ENCODE measurements around the gene GLRA3. TPM values are rescaled to one million over a fixed set of nuclear protein-coding genes. Genes with fewer than 3 reads are reported as not detected.

Gene GLRA3
- total and polyA plus RNA-seq, 2 experiments from 2014 or later, result not detected

DNA sequence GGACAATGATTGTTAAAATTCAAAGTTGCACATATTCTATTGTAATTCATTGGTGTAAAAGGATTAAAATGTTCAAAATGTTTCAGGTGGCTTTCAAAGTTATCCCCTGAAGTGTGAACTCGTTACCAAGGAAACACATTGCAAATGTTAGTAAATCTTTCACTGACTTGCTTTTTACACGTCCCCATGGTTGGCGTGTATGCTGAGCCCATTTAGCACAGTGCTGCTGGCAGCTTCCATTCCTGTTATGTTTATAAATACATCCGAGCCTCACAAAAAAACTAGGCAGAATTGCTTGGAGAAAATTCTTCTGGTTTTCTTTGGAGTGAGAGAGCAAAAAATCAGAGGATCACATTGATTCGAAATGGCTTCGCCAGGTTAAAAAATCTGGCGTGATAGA, 200.9 kb downstream of the GLRA3 start:
- Histone ChIP-seq H2AFZ (no peak overlapping the region), H3K27me3 (replicated peaks; ENCODE audit: insufficient read depth) (no peaks in the 10 kb centered on the region), H3K27ac (no peak overlapping the region), H4K20me1 (ENCODE audit: insufficient read depth) (no peaks in the 10 kb centered on the region), H3K36me3 (ENCODE audit: low read depth) (no peaks in the 10 kb centered on the region), H3K9ac (no peak overlapping the region), H3K4me1 (ENCODE audit: insufficient read depth) (peaks cover 12% of the 10 kb centered on the region; the same call in 1 of the 2 replicates), H3K9me3 (ENCODE audit: low read depth) (no peaks in the 10 kb centered on the region), H3F3A (ENCODE audit: insufficient read depth) (no peaks in the 10 kb centered on the region), H3K4me2 (ENCODE audit: unreplicated experiment) (no peak overlapping the region), H3K9me2 (ENCODE audit: insufficient read depth) (no peaks in the 10 kb centered on the region), H3K4me3 (no peak overlapping the region), H3K79me2 (ENCODE audit: insufficient read depth) (no peaks in the 10 kb centered on the region)
- WGBS, 2 experiments (ENCODE audit: low coverage in 1 of 2, low lambda C conversion rate in 2 of 2, missing lambda C conversion rate in 2 of 2), result 55 to 67% methylated on average over 7 of the region's 7 CpGs
- in situ Hi-C loops (cut with MboI), result no loop called here
- TF ChIP-seq EZH2 (IDR thresholded peaks at IDR 0.05; ENCODE audit: insufficient read depth, poor library complexity, severe bottlenecking) (no peak), EZH2phosphoT487 (IDR thresholded peaks at IDR 0.05; ENCODE audit: insufficient read depth, low read depth) (no peak)
- DNase-seq, result no peak

DNA sequence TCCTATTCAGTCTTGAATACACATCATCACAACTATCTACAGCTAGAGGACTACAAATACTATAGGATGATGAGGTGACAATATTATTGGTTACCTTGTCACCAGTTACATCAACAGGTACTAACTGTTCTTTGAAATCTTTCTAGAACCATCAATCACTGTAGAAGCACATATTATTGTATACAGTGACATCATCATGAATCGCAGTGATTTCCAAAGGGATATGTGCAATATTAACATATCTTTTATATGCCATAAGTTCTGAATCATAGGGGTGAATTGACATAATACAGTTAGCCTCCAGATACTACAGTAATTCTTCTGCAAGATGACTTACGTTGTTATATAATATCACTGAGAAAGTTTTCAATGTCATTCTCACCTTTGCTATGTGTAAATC, 201.6 kb downstream of the GLRA3 start:
- Histone ChIP-seq H3K9me2 (ENCODE audit: insufficient read depth) (no peaks in the 10 kb centered on the region), H3K9me3 (ENCODE audit: low read depth) (no peaks in the 10 kb centered on the region), H3K9ac (no peak overlapping the region), H3K4me3 (no peak overlapping the region), H4K20me1 (ENCODE audit: insufficient read depth) (no peaks in the 10 kb centered on the region), H3K4me1 (ENCODE audit: insufficient read depth) (peaks cover 12% of the 10 kb centered on the region; the same call in 1 of the 2 replicates), H3K4me2 (ENCODE audit: unreplicated experiment) (no peak overlapping the region), H3K27me3 (replicated peaks; ENCODE audit: insufficient read depth) (no peaks in the 10 kb centered on the region), H3K36me3 (ENCODE audit: low read depth) (no peaks in the 10 kb centered on the region), H3K79me2 (ENCODE audit: insufficient read depth) (no peaks in the 10 kb centered on the region), H3K27ac (no peak overlapping the region), H3F3A (ENCODE audit: insufficient read depth) (no peaks in the 10 kb centered on the region), H2AFZ (no peak overlapping the region)
- no peak for DNase-seq
- WGBS, 2 experiments (ENCODE audit: low coverage in 1 of 2, low lambda C conversion rate in 2 of 2, missing lambda C conversion rate in 2 of 2), result 57 to 59% methylated on average over 2 of the region's 2 CpGs
- TF ChIP-seq EZH2phosphoT487 (IDR thresholded peaks at IDR 0.05; ENCODE audit: insufficient read depth, low read depth), result no peak
- no peak for TF ChIP-seq EZH2 (IDR thresholded peaks at IDR 0.05; ENCODE audit: insufficient read depth, poor library complexity, severe bottlenecking)
- in situ Hi-C loops (cut with MboI), result no loop called here

DNA sequence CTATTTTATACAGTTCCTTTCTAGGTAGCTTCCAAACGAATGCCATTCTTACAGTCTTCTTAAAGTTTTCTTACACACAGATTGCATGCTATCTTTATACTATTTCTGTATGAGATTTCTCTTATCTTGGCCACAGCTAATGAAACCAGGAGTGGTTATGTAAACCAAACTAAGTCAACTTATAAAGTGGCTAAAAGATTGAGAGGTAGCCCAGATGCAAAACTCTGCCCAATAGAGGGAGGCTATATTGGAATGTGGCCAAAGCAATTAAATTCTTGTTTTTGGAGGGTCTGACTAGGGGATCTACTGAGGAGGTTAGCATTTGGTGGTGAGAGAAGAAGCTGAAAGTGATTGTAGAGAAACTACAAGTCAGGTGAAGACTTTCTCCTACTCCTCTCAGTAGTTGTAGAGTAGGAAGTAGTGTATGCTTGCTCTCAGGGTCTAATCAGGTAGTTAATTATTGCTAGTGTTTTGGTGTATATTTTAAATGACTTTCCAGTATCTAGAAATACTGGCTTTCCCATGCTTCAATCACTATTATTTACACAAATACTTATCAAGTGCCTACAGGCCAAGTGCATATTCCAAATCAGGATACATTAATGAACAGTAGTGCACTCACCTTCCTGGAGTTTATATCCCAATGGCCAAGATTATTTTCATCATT, 202.6 kb downstream of the GLRA3 start:
- H3K36me3 ChIP-seq (ENCODE audit: low read depth), result no peaks in the 10 kb centered on the region
- no peak overlapping the region for H3K27ac ChIP-seq
- no peaks in the 10 kb centered on the region for H3K79me2 ChIP-seq (ENCODE audit: insufficient read depth)
- TF ChIP-seq EZH2 (IDR thresholded peaks at IDR 0.05; ENCODE audit: insufficient read depth, poor library complexity, severe bottlenecking) (no peak), EZH2phosphoT487 (IDR thresholded peaks at IDR 0.05; ENCODE audit: insufficient read depth, low read depth) (no peak)
- peaks cover 12% of the 10 kb centered on the region; the same call in 1 of the 2 replicates for H3K4me1 ChIP-seq (ENCODE audit: insufficient read depth)
- H3F3A ChIP-seq (ENCODE audit: insufficient read depth), result no peaks in the 10 kb centered on the region
- DNase-seq, result no peak
- H4K20me1 ChIP-seq (ENCODE audit: insufficient read depth), result no peaks in the 10 kb centered on the region
- H3K4me2 ChIP-seq (ENCODE audit: unreplicated experiment), result no peak overlapping the region
- no peaks in the 10 kb centered on the region for H3K27me3 ChIP-seq (replicated peaks; ENCODE audit: insufficient read depth)
- H2AFZ ChIP-seq, result no peak overlapping the region
- no peak overlapping the region for H3K9ac ChIP-seq
- H3K4me3 ChIP-seq, result no peak overlapping the region
- WGBS, 2 experiments (ENCODE audit: low coverage in 1 of 2, low lambda C conversion rate in 2 of 2, missing lambda C conversion rate in 2 of 2), result 73 to 89% methylated on average over 1 of the region's 1 CpG
- no peaks in the 10 kb centered on the region for H3K9me3 ChIP-seq (ENCODE audit: low read depth)
- in situ Hi-C loops (cut with MboI), result no loop called here
- no peaks in the 10 kb centered on the region for H3K9me2 ChIP-seq (ENCODE audit: insufficient read depth)

- Histone ChIP-seq H4K20me1 (ENCODE audit: insufficient read depth) (no peaks in the 10 kb centered on the region), H3K79me2 (ENCODE audit: insufficient read depth) (no peaks in the 10 kb centered on the region), H3K27me3 (replicated peaks; ENCODE audit: insufficient read depth) (no peaks in the 10 kb centered on the region), H3K9me2 (ENCODE audit: insufficient read depth) (no peaks in the 10 kb centered on the region), H3K4me1 (ENCODE audit: insufficient read depth) (no peaks in the 10 kb centered on the region), H3K4me3 (no peak overlapping the region), H3K27ac (no peak overlapping the region), H2AFZ (no peak overlapping the region), H3F3A (ENCODE audit: insufficient read depth) (no peaks in the 10 kb centered on the region), H3K9ac (no peak overlapping the region), H3K9me3 (ENCODE audit: low read depth) (no peaks in the 10 kb centered on the region), H3K36me3 (ENCODE audit: low read depth) (no peaks in the 10 kb centered on the region), H3K4me2 (ENCODE audit: unreplicated experiment) (no peak overlapping the region)
- 69 to 70% methylated on average over 3 of the region's 3 CpGs for WGBS, 2 experiments (ENCODE audit: low coverage in 1 of 2, low lambda C conversion rate in 2 of 2, missing lambda C conversion rate in 2 of 2)
- no peak for DNase-seq
- TF ChIP-seq EZH2phosphoT487 (IDR thresholded peaks at IDR 0.05; ENCODE audit: insufficient read depth, low read depth) (no peak), EZH2 (IDR thresholded peaks at IDR 0.05; ENCODE audit: insufficient read depth, poor library complexity, severe bottlenecking) (no peak)
- in situ Hi-C loops (cut with MboI), result no loop called here
Observed at GRCh38 chr4:174616661-174617060, 212.4 kb downstream of the GLRA3 start.

Data from GM23248 (cell line).